Loucy (cell line): ENCODE measurements around the gene MMP7.

Experiments
- H2AFZ ChIP-seq: fragments of 200-600 bp; sonication (generic); 2 replicates; pipeline ENCODE4 v1.6.0; 2016; ENCODE audit warnings: antibody characterized with exemption, mild to moderate bottlenecking, low read length, moderate library complexity
- H3F3A ChIP-seq: fragments of 200-600 bp; 2 replicates; pipeline ENCODE4 v1.6.0; 2016; ENCODE audit warnings: antibody characterized with exemption, low read depth, mild to moderate bottlenecking
- H3K27me3 ChIP-seq: fragments of 200-600 bp; sonication (generic); 2 replicates; pipeline ENCODE4 v1.6.1; 2014; ENCODE audit warnings: low read length, mild to moderate bottlenecking; ENCODE audit not compliant: insufficient read depth, poor library complexity, severe bottlenecking
- H3K36me3 ChIP-seq: fragments of 200-600 bp; sonication (generic); 2 replicates; pipeline ENCODE4 v1.6.1; 2016; ENCODE audit warnings: low read length; ENCODE audit not compliant: insufficient read depth
- H3K4me1 ChIP-seq: fragments of 200-600 bp; sonication (generic); 2 replicates; pipeline ENCODE4 v1.5.1; 2014; ENCODE audit warnings: low read length, mild to moderate bottlenecking; ENCODE audit not compliant: insufficient read depth, poor library complexity, severe bottlenecking
- H3K4me2 ChIP-seq: fragments of 200-600 bp; sonication (generic); 2 replicates; pipeline ENCODE4 v1.6.0; 2014; ENCODE audit warnings: antibody characterized with exemption, low read length, low read depth, mild to moderate bottlenecking; ENCODE audit not compliant: poor library complexity, severe bottlenecking
- H3K4me3 ChIP-seq: fragments of 200-600 bp; sonication (generic); 2 replicates; pipeline ENCODE4 v1.5.1; 2014; ENCODE audit warnings: low read length, mild to moderate bottlenecking, mixed read lengths; ENCODE audit not compliant: poor library complexity, severe bottlenecking
- H3K79me2 ChIP-seq: fragments of 200-600 bp; sonication (generic); 2 replicates; pipeline ENCODE4 v1.6.1; 2014; ENCODE audit warnings: low read length; ENCODE audit not compliant: insufficient read depth
- H3K9ac ChIP-seq: fragments of 200-600 bp; sonication (generic); 2 replicates; pipeline ENCODE4 v1.6.0; 2014; ENCODE audit warnings: mild to moderate bottlenecking, low read depth, low read length, moderate library complexity; ENCODE audit not compliant: poor library complexity, severe bottlenecking
- H3K9me2 ChIP-seq: fragments of 200-600 bp; sonication (generic); replicated peaks from 2 replicates; pipeline ENCODE4 v1.6.1; 2016; ENCODE audit warnings: low read depth, low read length, mixed read lengths
- H3K9me3 ChIP-seq: fragments of 200-600 bp; sonication (generic); 2 replicates; pipeline ENCODE4 v1.6.1; 2014; ENCODE audit warnings: mild to moderate bottlenecking, antibody characterized with exemption, low read length, low read depth; ENCODE audit not compliant: insufficient read depth
- H4K20me1 ChIP-seq: fragments of 200-600 bp; sonication (generic); 2 replicates; pipeline ENCODE4 v1.6.0; 2014; ENCODE audit warnings: antibody characterized with exemption, low read length, mild to moderate bottlenecking; ENCODE audit not compliant: insufficient read depth, poor library complexity, severe bottlenecking
- CTCF ChIP-seq: fragments of 200-600 bp; sonication (generic); conservative IDR thresholded peaks from 2 replicates; pipeline ENCODE4 v1.5.1; 2014; ENCODE audit warnings: mild to moderate bottlenecking, antibody characterized with exemption, low read length
- EZH2phosphoT487 ChIP-seq: fragments of 200-600 bp; IDR thresholded peaks from 2 replicates; pipeline ENCODE4 v1.6.1; 2018; ENCODE audit warnings: antibody characterized with exemption, mild to moderate bottlenecking, moderate library complexity, borderline replicate concordance

The MMP7 gene

GRCh38 chr11:102499151-102499550 lies 31.4 kb downstream of the MMP7 start:
- Histone ChIP-seq H3F3A (no peaks in the 10 kb centered on the region), H3K9ac (no peak overlapping the region), H3K36me3 (no peaks in the 10 kb centered on the region), H3K9me3 (no peaks in the 10 kb centered on the region), H3K4me3 (no peak overlapping the region), H3K27me3 (no peaks in the 10 kb centered on the region), H3K4me2 (no peak overlapping the region), H3K4me1 (peaks cover 13% of the 10 kb centered on the region), H2AFZ (no peak overlapping the region), H3K9me2 (no peaks in the 10 kb centered on the region), H4K20me1 (no peaks in the 10 kb centered on the region), H3K79me2 (no peaks in the 10 kb centered on the region)
- no peak for TF ChIP-seq CTCF
- TF ChIP-seq EZH2phosphoT487, result no peak

DNA sequence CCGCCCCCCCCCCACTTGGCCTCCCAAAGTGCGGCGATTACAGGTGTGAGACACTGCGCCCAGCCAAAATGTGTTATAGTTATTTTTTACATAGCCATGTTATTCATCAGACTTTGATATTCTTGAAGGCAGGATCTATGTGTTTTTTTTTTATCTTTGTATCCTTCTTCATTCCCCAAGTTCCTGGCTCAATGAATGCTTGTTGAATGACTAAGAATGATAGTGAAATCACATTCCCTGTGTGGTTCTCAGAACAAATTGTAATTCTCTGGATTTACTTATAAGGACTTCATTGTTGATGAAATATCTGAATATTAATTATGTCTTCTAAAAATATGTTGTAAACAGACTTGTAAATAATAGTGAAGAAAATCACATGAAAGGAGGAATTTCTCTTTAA lies 33.5 kb downstream of the MMP7 start:
- TF ChIP-seq EZH2phosphoT487 (no peak), CTCF (no peak)
- H2AFZ ChIP-seq, result no peak overlapping the region

GRCh38 chr11:102495161-102496042 lies 35.1 kb downstream of the MMP7 start:
- Histone ChIP-seq H3K36me3 (no peaks in the 10 kb centered on the region), H3K4me1 (peaks cover 17% of the 10 kb centered on the region), H3K4me3 (peak overlapping the region; percentile 7), H3K9ac (no peak overlapping the region), H3K27me3 (no peaks in the 10 kb centered on the region), H2AFZ (peak overlapping the region; percentile 65), H3K4me2 (peak overlapping the region; percentile 34), H3K9me2 (no peaks in the 10 kb centered on the region), H3F3A (no peaks in the 10 kb centered on the region), H3K9me3 (no peaks in the 10 kb centered on the region), H4K20me1 (no peaks in the 10 kb centered on the region), H3K79me2 (no peaks in the 10 kb centered on the region)
- TF ChIP-seq CTCF (peak; percentile 85), EZH2phosphoT487 (no peak)

More for the DNA sequence above, 33.5 kb downstream of the MMP7 start:
- H3K79me2 ChIP-seq, result no peaks in the 10 kb centered on the region
- no peaks in the 10 kb centered on the region for H3F3A ChIP-seq
- no peak overlapping the region for H3K4me3 ChIP-seq
- H3K9ac ChIP-seq, result no peak overlapping the region
- no peaks in the 10 kb centered on the region for H3K36me3 ChIP-seq
- no peak overlapping the region for H3K4me2 ChIP-seq
- H3K4me1 ChIP-seq, result peaks cover 19% of the 10 kb centered on the region
- no peaks in the 10 kb centered on the region for H3K9me3 ChIP-seq
- no peaks in the 10 kb centered on the region for H4K20me1 ChIP-seq
- H3K9me2 ChIP-seq, result no peaks in the 10 kb centered on the region
- H3K27me3 ChIP-seq, result no peaks in the 10 kb centered on the region
